HFFc6 (cell line): ENCODE results near the gene LRFN2. TPM values are rescaled to one million over a fixed set of nuclear protein-coding genes. Genes with fewer than 3 reads are reported as not detected.

Experiments
- DNase-seq: peaks from one replicate; pipeline ENCODE4 v3.0.0-alpha.2; 2018
- H3K27ac Mint-ChIP-seq: 2 replicates; pipeline ENCODE4 v1.8.0; 2020; ENCODE audit warnings: mild to moderate bottlenecking, mixed read lengths
- H3K27me3 Mint-ChIP-seq: 2 replicates; pipeline ENCODE4 v1.8.0; 2021; ENCODE audit warnings: mild to moderate bottlenecking, moderate library complexity, mixed read lengths; ENCODE audit not compliant: insufficient read depth
- H3K36me3 Mint-ChIP-seq: 2 replicates; pipeline ENCODE4 v1.8.0; 2021; ENCODE audit warnings: low read depth, mixed read lengths
- H3K4me1 Mint-ChIP-seq: 2 replicates; pipeline ENCODE4 v1.8.0; 2020; ENCODE audit warnings: low read depth, mixed read lengths
- H3K4me3 Mint-ChIP-seq: 2 replicates; pipeline ENCODE4 v1.8.0; 2020; ENCODE audit warnings: mild to moderate bottlenecking, moderate library complexity, mixed read lengths
- H3K9me3 Mint-ChIP-seq: 2 replicates; pipeline ENCODE4 v1.8.0; 2020; ENCODE audit warnings: mild to moderate bottlenecking, mixed read lengths
- CTCF ChIP-seq: fragments of 200-600 bp; sonication (generic); IDR thresholded peaks from 2 replicates; pipeline ENCODE4 v1.5.0; 2021; ENCODE audit warnings: antibody characterized with exemption, mild to moderate bottlenecking
- total RNA-seq, 6 experiments: library from RNA; stranded (reverse); fragmentation: NEBNext Ultra II Directional; extraction: Animal tissue kit (Norgen Biotek cat#: 25700); gene quantifications; 2 replicates in 1 of 6; 3 replicates in 5 of 6; pipeline ENCODE4 v1.2.3, GENCODE V29; 2021

The LRFN2 gene
- total RNA-seq, 6 experiments from 2014 or later, result not detected

GRCh38 chr6:40511884-40512283, 75.3 kb downstream of the LRFN2 start:
- no peak for TF ChIP-seq CTCF
- Mint-ChIP-seq H3K27me3 (peaks cover 2% of the 10 kb centered on the region; the same call in 1 of the 2 replicates), H3K4me1 (no peaks in the 10 kb centered on the region), H3K36me3 (no peaks in the 10 kb centered on the region), H3K27ac (no peak overlapping the region), H3K4me3 (no peak overlapping the region), H3K9me3 (peaks cover 13% of the 10 kb centered on the region; the same call in 1 of the 2 replicates)
- DNase-seq, result no peak

GRCh38 chr6:40510442-40510841, 76.7 kb downstream of the LRFN2 start:
- H3K27me3 Mint-ChIP-seq, result peaks cover 4% of the 10 kb centered on the region; the same call in 1 of the 2 replicates
- no peak for TF ChIP-seq CTCF

GRCh38 chr6:40509716-40510260, 77.4 kb downstream of the LRFN2 start:
- no peak for TF ChIP-seq CTCF
- DNase-seq, result no peak

More at GRCh38 chr6:40510442-40510841, 76.7 kb downstream of the LRFN2 start:
- peaks cover 18% of the 10 kb centered on the region; the same call in 1 of the 2 replicates for H3K9me3 Mint-ChIP-seq
- H3K4me3 Mint-ChIP-seq, result no peak overlapping the region
- no peaks in the 10 kb centered on the region for H3K36me3 Mint-ChIP-seq
- no peak for DNase-seq
- H3K4me1 Mint-ChIP-seq, result no peaks in the 10 kb centered on the region
- H3K27ac Mint-ChIP-seq, result no peak overlapping the region

GRCh38 chr6:40509086-40509485, 78.1 kb downstream of the LRFN2 start:
- no peak for DNase-seq
- peaks cover 4% of the 10 kb centered on the region; the same call in 1 of the 2 replicates for H3K27me3 Mint-ChIP-seq
- no peak overlapping the region for H3K27ac Mint-ChIP-seq
- H3K4me3 Mint-ChIP-seq, result no peak overlapping the region
- TF ChIP-seq CTCF, result no peak
- peaks cover 23% of the 10 kb centered on the region; the same call in 1 of the 2 replicates for H3K9me3 Mint-ChIP-seq
- H3K4me1 Mint-ChIP-seq, result no peaks in the 10 kb centered on the region
- no peaks in the 10 kb centered on the region for H3K36me3 Mint-ChIP-seq

More at GRCh38 chr6:40509716-40510260, 77.4 kb downstream of the LRFN2 start:
- Mint-ChIP-seq H3K27me3 (peaks cover 4% of the 10 kb centered on the region; the same call in 1 of the 2 replicates), H3K4me3 (no peak overlapping the region), H3K27ac (no peak overlapping the region), H3K9me3 (peaks cover 23% of the 10 kb centered on the region; the same call in 1 of the 2 replicates), H3K36me3 (no peaks in the 10 kb centered on the region), H3K4me1 (no peaks in the 10 kb centered on the region)

GRCh38 chr6:40506954-40507353, 80.2 kb downstream of the LRFN2 start:
- Mint-ChIP-seq H3K4me1 (no peaks in the 10 kb centered on the region), H3K9me3 (peaks cover 38% of the 10 kb centered on the region), H3K27me3 (peaks cover 4% of the 10 kb centered on the region), H3K36me3 (no peaks in the 10 kb centered on the region), H3K27ac (no peak overlapping the region), H3K4me3 (no peak overlapping the region)
- TF ChIP-seq CTCF, result no peak
- no peak for DNase-seq
